Tibial nerve (tissue), 4 donors: ENCODE measurements around the gene ATP5MG. TPM values are rescaled to one million over a fixed set of nuclear protein-coding genes. Genes with fewer than 3 reads are reported as not detected.

Source experiments
- DNase-seq, 2 donors: peaks; one replicate each; pipeline ENCODE4 v3.0.0-alpha.2; 2019; ENCODE audit warnings: low spot score in 2 of 2
- H3K27ac ChIP-seq, 4 donors: fragments of 200-600 bp; sonication (generic) in 3 of 4; one replicate each; pipeline ENCODE4 v1.5.1; 2017 to 2019; ENCODE audit warnings: mild to moderate bottlenecking in 1 of 4
- H3K27me3 ChIP-seq, 2 donors: fragments of 200-600 bp; sonication (generic) in 1 of 2; one replicate each; pipeline versions ENCODE4 v1.5.1 to v1.6.0; 2017 to 2019
- H3K36me3 ChIP-seq, 3 donors: fragments of 200-600 bp; sonication (generic); one replicate each; pipeline ENCODE4 v1.5.1; 2018 to 2019
- H3K4me1 ChIP-seq, 4 donors: fragments of 200-600 bp; sonication (generic) in 3 of 4; one replicate each; pipeline ENCODE4 v1.5.1; 2017 to 2019
- H3K4me3 ChIP-seq, 4 donors: fragments of 200-600 bp; sonication (generic) in 3 of 4; one replicate each; pipeline ENCODE4 v1.5.1; 2017 to 2019; ENCODE audit warnings: mild to moderate bottlenecking in 1 of 4, moderate library complexity in 1 of 4
- H3K9me3 ChIP-seq, 4 donors: fragments of 200-600 bp; sonication (generic) in 3 of 4; one replicate each; pipeline ENCODE4 v1.5.1; 2017 to 2019
- EP300 ChIP-seq, 2 donors: sonication (generic); formaldehyde crosslinking; IDR thresholded peaks; one replicate each; pipeline ENCODE4 v1.6.1; 2017; ENCODE audit warnings: antibody characterized with exemption in 2 of 2, mild to moderate bottlenecking in 1 of 2
- POLR2A ChIP-seq, 2 donors: fragments of 450-650 bp; IDR thresholded peaks; one replicate each; pipeline ENCODE4 v1.6.1; 2017; ENCODE audit warnings: antibody characterized with exemption in 2 of 2, mild to moderate bottlenecking in 2 of 2, moderate library complexity in 2 of 2
- WGBS, 2 donors: methylation state at CpG; one replicate each; pipeline ENCODE4 v1.1.5; 2018; 5-methylcytosine and 5-hydroxymethylcytosine counted together
- total RNA-seq, 4 donors: library from RNA; depleted of rRNA; stranded (reverse); fragments of >200 nt; gene quantifications; one replicate each; pipeline ENCODE4 v1.1.0, GENCODE V29; 2016
- TF ChIP-seq, protein P1 (sequence below), 5 experiments: fragments of 200-600 bp in 3 of 5; fragments of 450-650 bp in 2 of 5; sonication (generic) in 3 of 5; IDR thresholded peaks; one replicate each; pipeline ENCODE4 v1.5.1; 2016 to 2019; ENCODE audit warnings: antibody characterized with exemption in 5 of 5, mild to moderate bottlenecking in 3 of 5, moderate library complexity in 2 of 5

ATP5MG gene
- total RNA-seq, 4 donors from 2014 or later, result 22.4 to 51.5 (median 34.4) TPM

DNA sequence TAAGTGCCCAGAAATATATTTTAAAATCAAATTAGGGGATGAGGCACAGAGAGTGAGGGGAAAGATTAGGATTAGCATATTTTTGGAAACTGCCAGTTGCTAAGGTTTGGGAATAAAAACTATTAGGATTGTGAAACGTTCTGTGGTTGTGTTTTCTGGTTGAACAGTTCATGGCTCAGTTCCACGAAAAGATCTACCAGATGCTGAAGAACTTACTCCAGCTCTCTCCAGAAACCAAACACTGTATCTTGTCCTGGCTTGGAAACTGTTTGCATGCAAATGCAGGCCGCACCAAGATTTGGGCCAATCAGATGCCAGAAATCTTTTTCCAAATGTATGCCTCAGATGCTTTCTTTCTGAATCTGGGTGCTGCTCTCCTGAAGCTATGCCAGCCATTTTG lies 26.7 kb upstream of the ATP5MG start:
- no peaks in the 10 kb centered on the region for H3K4me1 ChIP-seq
- H3K36me3 ChIP-seq, result peaks cover 4 to 99% (median 22%) of the 10 kb centered on the region in 3 donors
- no peaks in the 10 kb centered on the region for H3K9me3 ChIP-seq
- no peak overlapping the region for H3K27ac ChIP-seq
- 75 to 81% methylated on average over 3 of the region's 3 CpGs for WGBS, 2 donors
- no peak overlapping the region for H3K4me3 ChIP-seq
- H3K27me3 ChIP-seq, result no peaks in the 10 kb centered on the region
- no peak for TF ChIP-seq POLR2A (IDR thresholded peaks at IDR 0.05)
- no peak for TF ChIP-seq EP300 (IDR thresholded peaks at IDR 0.05)
- TF ChIP-seq, protein P1, sequence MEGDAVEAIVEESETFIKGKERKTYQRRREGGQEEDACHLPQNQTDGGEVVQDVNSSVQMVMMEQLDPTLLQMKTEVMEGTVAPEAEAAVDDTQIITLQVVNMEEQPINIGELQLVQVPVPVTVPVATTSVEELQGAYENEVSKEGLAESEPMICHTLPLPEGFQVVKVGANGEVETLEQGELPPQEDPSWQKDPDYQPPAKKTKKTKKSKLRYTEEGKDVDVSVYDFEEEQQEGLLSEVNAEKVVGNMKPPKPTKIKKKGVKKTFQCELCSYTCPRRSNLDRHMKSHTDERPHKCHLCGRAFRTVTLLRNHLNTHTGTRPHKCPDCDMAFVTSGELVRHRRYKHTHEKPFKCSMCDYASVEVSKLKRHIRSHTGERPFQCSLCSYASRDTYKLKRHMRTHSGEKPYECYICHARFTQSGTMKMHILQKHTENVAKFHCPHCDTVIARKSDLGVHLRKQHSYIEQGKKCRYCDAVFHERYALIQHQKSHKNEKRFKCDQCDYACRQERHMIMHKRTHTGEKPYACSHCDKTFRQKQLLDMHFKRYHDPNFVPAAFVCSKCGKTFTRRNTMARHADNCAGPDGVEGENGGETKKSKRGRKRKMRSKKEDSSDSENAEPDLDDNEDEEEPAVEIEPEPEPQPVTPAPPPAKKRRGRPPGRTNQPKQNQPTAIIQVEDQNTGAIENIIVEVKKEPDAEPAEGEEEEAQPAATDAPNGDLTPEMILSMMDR (IDR thresholded peaks at IDR 0.05), result no peak
- no peak for DNase-seq

DNA sequence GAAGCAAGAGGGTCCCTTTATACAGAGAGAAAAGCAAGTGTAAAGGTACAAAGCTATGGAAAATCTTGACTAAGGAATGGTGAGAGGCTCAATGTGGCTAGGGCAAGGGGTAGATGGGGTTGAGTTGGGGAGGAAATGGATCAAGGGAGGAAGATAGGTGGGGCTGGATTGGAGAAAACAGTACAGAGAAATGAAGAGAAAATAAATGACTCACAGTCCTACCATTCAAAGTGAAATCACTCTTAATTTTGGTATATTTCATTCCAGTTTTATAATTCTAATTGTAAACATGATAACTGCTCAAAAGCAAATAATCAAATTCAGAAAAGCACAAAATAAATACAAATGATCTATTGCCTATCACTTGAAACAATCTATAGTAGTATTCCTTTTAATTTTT lies 25.4 kb upstream of the ATP5MG start:
- no peak overlapping the region for H3K4me3 ChIP-seq
- H3K4me1 ChIP-seq, result no peaks in the 10 kb centered on the region
- TF ChIP-seq, protein P1 (IDR thresholded peaks at IDR 0.05), result no peak
- TF ChIP-seq EP300 (IDR thresholded peaks at IDR 0.05) (no peak), POLR2A (IDR thresholded peaks at IDR 0.05) (no peak)
- H3K27me3 ChIP-seq, result no peaks in the 10 kb centered on the region
- H3K9me3 ChIP-seq, result no peaks in the 10 kb centered on the region
- H3K27ac ChIP-seq, result no peak overlapping the region
- no peak for DNase-seq
- peaks cover 6 to 99% (median 19%) of the 10 kb centered on the region in 3 donors for H3K36me3 ChIP-seq

DNA sequence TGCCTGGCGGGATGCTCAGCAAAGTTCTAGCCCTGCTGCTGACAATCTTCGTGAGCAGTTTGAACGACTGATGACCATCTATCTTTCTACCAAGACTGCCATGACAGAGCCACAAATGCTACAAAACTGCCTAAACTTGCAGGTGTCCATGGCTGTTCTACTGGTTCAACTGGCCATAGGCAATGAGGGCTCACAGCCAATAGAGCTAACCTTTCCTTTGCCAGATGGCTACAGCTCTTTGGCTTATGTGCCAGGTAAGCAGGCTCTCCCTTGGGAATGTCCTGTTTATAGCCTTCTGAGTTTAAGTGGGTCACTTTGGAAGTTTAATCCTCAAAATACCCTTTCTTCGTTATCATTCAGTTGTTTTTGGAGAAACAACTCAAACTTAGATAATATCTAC lies 21.9 kb upstream of the ATP5MG start:
- no peak for TF ChIP-seq EP300 (IDR thresholded peaks at IDR 0.05)
- Histone ChIP-seq H3K27ac (no peak overlapping the region), H3K4me3 (no peak overlapping the region), H3K27me3 (no peaks in the 10 kb centered on the region), H3K4me1 (no peaks in the 10 kb centered on the region), H3K9me3 (no peaks in the 10 kb centered on the region), H3K36me3 (peaks cover 2 to 99% (median 13%) of the 10 kb centered on the region in 3 donors)
- 90% methylated on average over 4 of the region's 4 CpGs for WGBS, 2 donors
- DNase-seq, result no peak

DNA sequence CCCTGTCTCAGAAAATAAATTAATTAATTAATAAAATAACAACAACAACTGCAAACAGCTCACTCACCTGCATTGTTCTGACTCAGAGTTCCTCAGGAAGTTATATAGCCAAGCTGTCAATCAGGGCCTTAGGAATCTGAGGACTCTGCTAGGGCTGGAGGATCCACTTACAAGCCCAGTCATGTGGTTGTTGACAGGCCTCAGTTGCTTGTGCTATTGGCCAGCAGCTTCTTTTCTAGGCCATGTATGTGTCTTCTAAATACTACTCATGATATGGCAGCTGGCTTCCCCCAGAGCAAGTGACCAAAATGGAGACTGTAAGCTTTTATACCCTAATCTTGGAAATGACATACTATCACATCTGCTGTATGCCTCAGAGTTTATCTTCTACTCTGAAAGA lies 20.8 kb upstream of the ATP5MG start:
- no peaks in the 10 kb centered on the region for H3K27me3 ChIP-seq
- no peak for TF ChIP-seq EP300 (IDR thresholded peaks at IDR 0.05)
- TF ChIP-seq POLR2A (IDR thresholded peaks at IDR 0.05), result no peak
- TF ChIP-seq, protein P1 (IDR thresholded peaks at IDR 0.05), result no peak

DNA sequence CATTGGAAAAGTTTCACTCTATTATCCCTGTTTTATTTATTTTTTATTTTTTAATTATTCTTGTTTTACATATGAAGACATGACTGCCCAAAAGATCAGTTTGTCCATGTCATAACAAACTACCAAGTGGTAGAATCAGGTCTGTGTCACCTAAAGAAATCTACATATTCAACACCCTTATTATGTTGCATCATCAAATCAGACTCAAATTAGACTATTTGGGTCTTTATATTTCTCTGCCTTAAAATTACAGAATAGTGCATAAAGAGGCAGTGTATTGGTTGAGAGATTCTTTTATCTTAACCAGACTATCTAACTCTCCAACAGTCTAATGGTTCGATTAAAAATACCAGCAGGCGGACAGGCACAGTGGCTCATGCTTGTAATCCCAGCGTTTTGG lies 18.5 kb upstream of the ATP5MG start:
- no peak overlapping the region for H3K27ac ChIP-seq
- no peak for TF ChIP-seq EP300 (IDR thresholded peaks at IDR 0.05)
- TF ChIP-seq, protein P1 (IDR thresholded peaks at IDR 0.05), result no peak
- TF ChIP-seq POLR2A (IDR thresholded peaks at IDR 0.05), result no peak
- peaks cover 2 to 100% (median 32%) of the 10 kb centered on the region in 3 donors for H3K36me3 ChIP-seq

More for the DNA sequence above, 20.8 kb upstream of the ATP5MG start:
- Histone ChIP-seq H3K36me3 (peaks cover 2 to 99% (median 22%) of the 10 kb centered on the region in 3 donors), H3K4me1 (no peaks in the 10 kb centered on the region), H3K27ac (no peak overlapping the region), H3K9me3 (no peaks in the 10 kb centered on the region), H3K4me3 (no peak overlapping the region)
- DNase-seq, result no peak

DNA sequence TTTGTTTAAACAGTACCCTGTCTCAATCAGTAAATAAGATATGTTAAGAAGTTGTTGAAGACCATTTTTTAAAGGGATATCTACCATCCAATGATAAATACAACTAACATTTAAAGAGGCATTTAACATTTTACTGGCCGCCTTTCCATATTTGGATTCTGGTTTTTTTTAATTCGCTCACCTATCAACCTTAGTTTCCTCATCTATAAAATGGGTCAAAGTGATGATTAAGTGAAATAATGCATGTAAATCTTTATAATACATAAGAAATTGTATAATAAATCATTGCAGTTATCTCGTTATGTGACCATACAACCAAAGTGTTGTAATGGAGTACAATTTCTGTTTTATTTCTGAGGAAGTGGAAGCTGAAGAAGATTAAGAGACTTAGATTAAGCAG lies 17.7 kb upstream of the ATP5MG start:
- H3K4me1 ChIP-seq, result no peaks in the 10 kb centered on the region
- no peak overlapping the region for H3K4me3 ChIP-seq
- no peaks in the 10 kb centered on the region for H3K9me3 ChIP-seq
- no peak for DNase-seq
- no peak overlapping the region for H3K27ac ChIP-seq
- no peaks in the 10 kb centered on the region for H3K27me3 ChIP-seq
- TF ChIP-seq, protein P1 (IDR thresholded peaks at IDR 0.05), result no peak
- TF ChIP-seq EP300 (IDR thresholded peaks at IDR 0.05) (no peak), POLR2A (IDR thresholded peaks at IDR 0.05) (no peak)
- 95 to 96% methylated on average over 3 of the region's 3 CpGs for WGBS, 2 donors
- H3K36me3 ChIP-seq, result peaks cover 2 to 100% (median 32%) of the 10 kb centered on the region in 3 donors

More for the DNA sequence above, 18.5 kb upstream of the ATP5MG start:
- no peaks in the 10 kb centered on the region for H3K9me3 ChIP-seq
- WGBS, 2 donors, result 93% methylated on average over 3 of the region's 3 CpGs
- no peak overlapping the region for H3K4me3 ChIP-seq
- DNase-seq, result no peak
- no peaks in the 10 kb centered on the region for H3K27me3 ChIP-seq
- H3K4me1 ChIP-seq, result no peaks in the 10 kb centered on the region
